GM19035 (cell line): ENCODE data around the gene SLC6A15.

ENCODE experiments used
- ATAC-seq: cut with Tn5 transposase; IDR thresholded peaks from one replicate; pipeline ENCODE4 v1.9.1; 2021; ENCODE audit not compliant: unreplicated experiment

The SLC6A15 gene

DNA sequence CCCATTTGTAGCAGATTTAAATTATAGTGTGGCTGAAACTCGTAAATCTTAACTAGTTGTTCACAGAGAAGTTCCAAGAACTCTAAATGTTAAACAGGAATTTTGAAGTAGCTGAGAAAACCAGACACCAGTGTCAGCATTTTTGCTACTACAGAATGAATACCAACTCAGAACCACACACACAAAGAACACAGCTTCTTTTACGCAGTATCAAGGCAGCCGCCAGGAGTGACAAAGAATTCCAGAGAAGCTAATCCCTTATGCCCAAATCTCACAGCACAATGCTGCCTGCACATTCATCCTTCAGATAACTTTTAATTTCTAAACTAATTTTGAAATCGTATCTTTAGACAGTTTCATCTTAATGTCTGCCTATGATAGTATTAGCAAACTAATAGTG, 37.4 kb downstream of the SLC6A15 start:
- ATAC-seq: no peak

DNA sequence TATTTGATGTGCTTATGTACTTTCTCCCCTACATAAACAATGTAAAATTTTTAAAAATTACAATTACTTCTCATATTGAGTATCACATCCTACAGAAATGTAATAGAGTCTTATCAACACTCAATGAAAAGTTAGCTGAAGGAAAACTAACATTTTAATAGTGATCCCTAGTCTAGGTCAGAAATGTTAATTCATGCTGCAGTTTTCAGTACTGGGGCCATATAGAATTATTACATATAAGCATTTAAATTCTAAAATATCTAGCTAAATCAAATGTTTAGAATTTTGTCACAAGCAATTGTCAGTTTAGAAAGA, 37.8 kb downstream of the SLC6A15 start:
- ATAC-seq: no peak

DNA sequence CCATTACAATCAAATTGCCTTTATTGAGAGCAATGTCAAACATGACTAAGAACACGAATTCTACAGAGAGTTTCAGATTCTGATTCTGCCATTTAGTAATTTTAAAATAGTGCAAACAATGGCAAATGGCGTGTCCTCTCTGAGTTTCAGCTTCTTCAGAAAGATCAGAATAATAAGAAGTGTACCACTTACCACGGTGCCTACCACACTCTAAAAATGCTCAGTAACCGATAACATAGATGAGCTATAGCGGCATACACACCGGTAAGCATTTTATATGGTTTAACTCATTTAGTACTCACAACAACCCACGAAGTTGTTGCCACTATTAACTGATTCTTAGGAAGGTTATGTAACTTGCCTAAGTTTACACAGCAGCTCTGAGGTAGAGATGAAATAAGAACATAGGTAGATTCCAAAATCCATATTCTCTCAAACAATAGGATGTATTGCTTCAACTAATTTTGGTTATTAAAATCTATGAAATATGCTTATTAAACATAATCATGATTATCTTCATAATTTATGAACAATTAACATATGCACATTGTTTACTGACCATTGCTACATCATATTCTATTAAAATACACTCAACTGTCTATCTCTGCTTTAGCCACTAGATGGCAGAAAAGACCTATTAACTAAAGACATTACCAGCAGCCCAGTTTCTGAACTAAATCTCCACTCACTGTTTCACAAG, 38.3 kb downstream of the SLC6A15 start:
- peak; percentile 98 for ATAC-seq

- no peak for ATAC-seq
These were observed 50.4 kb downstream of the SLC6A15 start for GRCh38 chr12:84862186-84862585.

- ATAC-seq: no peak
These were observed 51.9 kb downstream of the SLC6A15 start for GRCh38 chr12:84860718-84861117.

- ATAC-seq: no peak
These were observed 53.8 kb downstream of the SLC6A15 start for GRCh38 chr12:84858796-84859195.

DNA sequence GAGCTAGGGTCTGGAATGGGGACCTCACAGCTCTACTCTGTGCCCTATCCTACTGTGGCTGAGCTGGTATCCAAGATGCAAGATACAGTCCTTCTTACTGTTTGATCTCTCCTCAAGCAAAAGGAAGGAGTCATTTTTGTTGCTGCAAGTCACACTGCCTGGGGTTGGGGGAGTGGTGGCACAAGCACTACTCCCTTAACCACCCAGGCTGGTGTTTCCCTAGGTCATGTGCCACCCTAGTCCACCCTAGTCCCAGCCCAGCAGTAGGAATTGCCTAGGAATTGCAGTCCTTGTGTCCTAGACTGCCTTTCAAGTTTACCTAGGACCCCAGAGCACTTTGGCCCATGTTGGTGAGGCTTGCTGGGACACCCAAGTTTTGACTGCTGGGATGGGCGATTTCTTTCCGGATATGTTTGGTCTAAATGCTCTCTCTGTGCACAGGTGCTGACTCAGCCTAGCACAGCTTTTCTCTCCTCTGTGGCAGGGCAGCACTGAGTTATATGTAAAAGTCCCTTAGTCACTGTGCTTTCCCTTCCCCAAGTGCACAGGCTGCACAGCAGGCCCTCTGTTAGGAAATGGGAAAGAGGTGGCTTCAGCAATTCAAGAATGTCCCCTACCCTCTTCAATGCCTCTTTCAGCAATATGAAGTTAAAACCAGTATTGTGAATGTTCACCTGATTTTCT, 54.9 kb downstream of the SLC6A15 start:
- ATAC-seq: no peak

DNA sequence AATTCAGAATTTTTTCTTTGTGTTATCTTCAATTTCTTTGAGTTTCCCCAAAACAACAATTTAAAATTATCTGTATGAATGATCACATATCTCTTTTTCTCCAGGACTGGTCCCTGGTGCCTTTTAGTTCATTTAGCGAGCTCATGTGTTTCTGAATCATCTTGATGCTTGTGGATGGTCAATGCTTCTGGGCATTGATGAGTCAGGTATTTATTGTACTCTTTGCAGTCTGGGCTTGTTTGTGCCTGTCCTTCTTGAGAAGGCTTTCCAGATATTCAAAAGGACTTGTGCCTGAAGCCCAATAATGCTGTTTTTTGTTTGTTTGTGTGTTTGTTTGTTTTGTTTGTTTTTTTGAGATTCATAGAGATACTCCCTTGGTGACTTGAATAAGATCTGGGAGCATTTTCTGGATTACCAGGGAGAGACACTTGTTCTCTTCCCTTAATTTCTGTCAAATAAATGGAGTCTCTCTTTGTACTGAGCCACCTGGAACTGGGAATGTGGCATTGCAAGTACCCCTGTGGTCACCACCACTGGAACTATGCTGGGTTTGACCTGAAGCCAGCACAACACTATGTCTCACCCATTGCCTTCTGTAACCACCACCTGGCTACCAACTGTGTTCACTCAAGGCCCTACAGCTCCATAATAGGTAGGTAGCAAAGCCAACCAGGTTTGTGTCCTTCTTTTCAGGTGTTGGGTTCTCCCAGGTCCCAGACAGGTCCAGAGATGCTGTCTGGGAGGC, 56.3 kb downstream of the SLC6A15 start:
- ATAC-seq: no peak

DNA sequence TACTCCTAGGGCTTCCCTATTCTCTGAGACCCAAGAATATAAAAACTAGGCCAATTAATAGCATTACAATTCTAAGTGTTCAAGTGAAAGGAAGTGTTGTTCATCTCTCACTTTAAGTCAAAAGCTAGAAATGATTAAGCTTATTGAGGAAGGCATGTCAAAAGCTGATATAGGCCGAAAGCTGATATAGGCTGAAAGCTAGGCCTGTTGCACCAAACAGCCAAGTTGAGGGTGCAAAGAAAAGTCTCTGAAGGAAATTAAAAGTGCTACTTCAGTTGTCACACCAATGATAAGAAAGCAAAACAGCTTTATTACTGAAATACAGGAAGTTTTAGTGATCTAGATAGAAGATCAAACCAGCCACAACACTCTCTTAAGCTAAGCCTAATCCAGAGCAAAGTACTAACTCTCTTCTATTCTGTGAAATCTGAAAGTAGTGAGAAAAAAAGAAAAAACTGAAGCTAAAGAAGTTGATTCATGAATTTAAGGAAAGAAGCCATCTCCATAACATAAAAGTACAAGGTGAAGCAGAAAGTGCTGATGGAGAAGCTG, 68.9 kb downstream of the SLC6A15 start:
- ATAC-seq: no peak

GRCh38 chr12:84842406-84843013, 70.1 kb downstream of the SLC6A15 start:
- peak; percentile 85 for ATAC-seq

DNA sequence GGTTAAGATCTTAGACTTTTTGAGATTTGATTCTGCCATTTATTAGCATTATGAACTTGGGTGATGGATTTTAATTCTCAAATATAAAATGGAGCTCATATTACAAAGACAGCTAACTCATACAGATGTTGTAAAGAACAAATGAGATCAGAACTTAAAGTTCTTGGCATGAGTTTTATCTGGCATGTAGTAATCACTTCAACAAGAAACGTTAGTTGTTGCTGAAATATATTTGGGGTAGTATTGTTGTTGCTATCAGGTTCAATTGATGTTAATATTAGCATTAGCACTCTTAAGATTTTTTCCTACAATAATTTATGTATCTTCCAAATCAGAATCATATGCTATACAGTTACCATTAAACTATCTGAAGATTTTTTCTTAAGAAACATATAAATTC, 71.0 kb downstream of the SLC6A15 start:
- ATAC-seq: no peak

DNA sequence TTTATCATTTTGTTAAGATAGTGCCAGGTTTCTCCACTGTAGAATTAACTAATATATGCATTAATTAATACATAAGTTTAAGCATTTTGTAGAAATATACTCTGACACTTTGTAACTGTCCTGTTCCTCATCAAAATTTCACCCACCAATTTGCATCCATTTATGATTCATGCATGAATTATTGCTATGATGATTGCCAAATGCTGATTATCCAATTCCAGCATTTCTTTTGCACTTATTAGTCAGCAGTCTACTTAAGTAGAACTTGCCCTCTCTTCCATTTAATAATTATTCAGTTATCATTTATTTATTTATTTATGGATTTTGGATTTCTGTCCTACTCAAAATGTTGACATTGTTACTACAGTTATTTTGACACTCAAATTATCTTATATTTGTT, 72.2 kb downstream of the SLC6A15 start:
- ATAC-seq: no peak

DNA sequence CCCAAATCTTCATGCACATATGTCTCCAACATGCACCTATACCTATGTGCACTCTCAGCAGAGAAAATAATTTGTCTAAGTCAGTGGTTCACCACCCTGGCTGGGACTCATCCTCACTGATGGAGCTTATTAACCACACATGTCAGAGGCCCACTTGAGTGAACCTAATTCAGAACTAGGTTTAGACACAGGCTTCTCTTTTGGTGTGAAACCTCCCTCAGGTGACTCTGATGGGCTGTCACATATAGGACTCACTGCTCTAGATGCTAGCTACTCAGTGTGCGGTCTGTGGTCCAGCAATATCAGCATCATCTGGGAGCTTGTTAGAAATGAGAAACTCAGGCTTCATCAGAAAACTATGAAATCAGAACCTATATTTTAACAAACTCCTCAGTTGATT, 85.7 kb downstream of the SLC6A15 start:
- ATAC-seq: no peak

DNA sequence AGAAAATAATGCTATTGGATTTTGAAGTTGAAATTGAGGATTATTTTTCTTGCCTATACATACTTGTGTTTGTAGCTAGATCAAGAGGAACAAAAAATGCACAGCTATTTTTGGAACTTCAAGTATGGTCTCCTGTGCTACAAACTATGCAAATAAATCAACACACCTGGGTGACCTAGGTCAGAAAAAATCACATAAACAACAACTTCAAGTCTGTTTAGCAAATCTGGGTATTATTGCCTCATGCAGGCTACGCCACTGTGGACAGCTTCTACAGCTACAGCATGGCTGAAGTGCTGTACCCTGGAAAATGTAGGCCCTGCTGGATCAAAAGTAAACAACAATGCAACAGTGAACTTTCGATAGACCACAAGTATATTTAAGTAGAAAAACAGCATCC, 87.5 kb downstream of the SLC6A15 start:
- peak; percentile 73 for ATAC-seq

DNA sequence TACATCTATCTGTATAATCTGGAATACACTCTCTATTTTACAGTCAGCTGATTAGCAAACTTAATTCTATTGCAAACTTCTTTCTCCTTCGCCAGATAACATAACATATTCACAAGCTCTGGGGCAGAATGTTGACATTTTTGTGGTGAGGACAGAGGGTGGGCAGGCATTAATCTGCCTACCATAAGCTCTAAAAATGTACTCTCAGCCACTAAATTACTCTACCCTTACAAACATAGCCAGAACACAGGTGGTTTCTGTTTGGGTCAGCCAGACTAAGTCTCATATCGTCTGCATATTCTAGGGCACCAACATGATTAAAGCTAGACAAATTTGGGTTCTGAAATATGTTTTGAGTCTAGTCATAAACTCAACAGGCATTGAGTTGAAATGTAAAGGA, 90.1 kb downstream of the SLC6A15 start:
- peak; percentile 35 for ATAC-seq

- ATAC-seq: no peak
These were observed 95.5 kb downstream of the SLC6A15 start for GRCh38 chr12:84816916-84817695.

- no peak for ATAC-seq
These were observed 97.8 kb downstream of the SLC6A15 start for GRCh38 chr12:84814664-84815245.

- ATAC-seq: no peak
These were observed 98.6 kb downstream of the SLC6A15 start for GRCh38 chr12:84813780-84814663.

GRCh38 chr12:84811291-84811690, 101.3 kb downstream of the SLC6A15 start:
- ATAC-seq: no peak
